MCF 10A (cell line): Measurements from ENCODE around the gene RGS3. TPM values are rescaled to one million over a fixed set of nuclear protein-coding genes. Genes with fewer than 3 reads are reported as not detected.

ENCODE experiments used
- BruUV-seq: library from RNA; stranded (reverse); fragments of 400-500 nt; replicated peaks from 2 replicates; lab custom pipeline; 2021; lab: Mats Ljungman, UMichigan
- CTCF ChIA-PET: fragments of 300-600 bp; sonication (Branson Sonifier 250); formaldehyde crosslinking; extraction: SDS; loops from one replicate; lab custom pipeline; 2021; ENCODE audit warnings: antibody characterized with exemption, inconsistent platforms; lab: Yijun Ruan, JAX
- POLR2A ChIA-PET: fragments of 300-600, 350-650 bp; sonication (Branson Sonifier 250); formaldehyde crosslinking; extraction: SDS; loops from one replicate; lab custom pipeline; 2020; ENCODE audit warnings: antibody characterized with exemption, inconsistent platforms; lab: Yijun Ruan, JAX
- DNase-seq: peaks from one replicate; pipeline ENCODE4 v3.0.0-alpha.2; 2018; ENCODE audit not compliant: unreplicated experiment
- H3K27ac Mint-ChIP-seq: one replicate; pipeline ENCODE4 v1.8.0; 2022; ENCODE audit warnings: mild to moderate bottlenecking, low read depth, mixed read lengths; ENCODE audit not compliant: unreplicated experiment
- H3K27me3 Mint-ChIP-seq: one replicate; pipeline ENCODE4 v1.8.0; 2022; ENCODE audit warnings: mixed read lengths; ENCODE audit not compliant: insufficient read depth, unreplicated experiment
- H3K36me3 Mint-ChIP-seq: one replicate; pipeline ENCODE4 v1.8.0; 2022; ENCODE audit warnings: mild to moderate bottlenecking, moderate library complexity, mixed read lengths; ENCODE audit not compliant: insufficient read depth, unreplicated experiment
- H3K4me1 Mint-ChIP-seq: one replicate; pipeline ENCODE4 v1.8.0; 2022; ENCODE audit warnings: mixed read lengths; ENCODE audit not compliant: insufficient read depth, unreplicated experiment
- H3K4me3 Mint-ChIP-seq: one replicate; pipeline ENCODE4 v1.8.0; 2022; ENCODE audit warnings: mild to moderate bottlenecking, moderate library complexity, mixed read lengths; ENCODE audit not compliant: unreplicated experiment
- H3K9me3 Mint-ChIP-seq: one replicate; pipeline ENCODE4 v1.8.0; 2022; ENCODE audit warnings: mixed read lengths; ENCODE audit not compliant: unreplicated experiment
- intact Hi-C: fragments of 100-400 bp; cut with micrococcal nuclease; formaldehyde crosslinking; loops from 2 replicates; pipeline ENCODE4 v1.14.1; 2022
- total RNA-seq: library from RNA; stranded (reverse); gene quantifications from 2 replicates; pipeline ENCODE4 v1.2.3, GENCODE V29; 2022
- TF ChIP-seq, protein P1 (sequence below): fragments of 200-600 bp; IDR thresholded peaks from one replicate; pipeline ENCODE4 v1.8.0; 2022; ENCODE audit warnings: antibody characterized with exemption, mild to moderate bottlenecking; ENCODE audit not compliant: unreplicated experiment

The RGS3 gene
- total RNA-seq, 1 experiment from 2014 or later = 32.1 TPM

DNA sequence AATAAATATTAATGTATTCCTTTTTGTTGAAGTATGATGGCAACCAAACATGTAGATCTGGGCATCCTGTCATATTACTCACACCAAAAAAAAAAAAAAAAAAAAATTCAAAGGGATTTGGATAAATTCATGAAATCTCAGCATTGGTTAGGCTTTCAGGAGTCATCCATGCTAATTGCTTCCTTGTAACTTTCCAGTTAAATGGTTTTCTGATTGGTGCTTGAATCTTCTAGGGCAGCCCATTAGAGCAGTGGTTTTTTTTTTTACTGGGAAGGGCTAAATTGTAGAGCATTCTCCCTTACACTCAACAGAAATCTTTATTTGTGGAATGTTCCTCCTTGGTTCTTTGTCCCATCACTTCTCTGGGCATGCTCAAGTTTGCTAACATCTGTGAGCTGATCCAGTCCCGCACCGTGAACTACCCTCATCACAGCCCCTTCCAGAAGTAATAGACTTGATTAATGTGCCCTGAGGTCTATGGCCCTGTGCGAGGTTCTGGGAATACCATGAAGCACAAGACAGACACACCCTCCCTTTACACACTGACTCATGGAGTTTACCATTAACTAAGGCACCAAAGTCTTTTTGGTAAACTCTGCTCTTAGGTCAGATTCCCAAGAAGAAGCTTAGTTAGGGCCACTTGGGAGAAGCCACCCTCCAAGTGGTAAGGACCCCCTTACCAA is 56.0 kb downstream of the RGS3 start:
- no TSS peak for BruUV-seq
- no peaks in the 10 kb centered on the region for H3K9me3 Mint-ChIP-seq
- no peaks in the 10 kb centered on the region for H3K36me3 Mint-ChIP-seq
- peak; percentile 38 for DNase-seq
- intact Hi-C loops = no loop called here
- ChIA-PET POLR2A (interaction anchor here (0.8 kb wide), 1 partner anchor 34 kb away, joined by 3 read pairs; no protein-coding TSS in a partner anchor), CTCF (no interaction called here)
- no peak overlapping the region for H3K27ac Mint-ChIP-seq
- no peaks in the 10 kb centered on the region for H3K27me3 Mint-ChIP-seq
- TF ChIP-seq, protein P1, sequence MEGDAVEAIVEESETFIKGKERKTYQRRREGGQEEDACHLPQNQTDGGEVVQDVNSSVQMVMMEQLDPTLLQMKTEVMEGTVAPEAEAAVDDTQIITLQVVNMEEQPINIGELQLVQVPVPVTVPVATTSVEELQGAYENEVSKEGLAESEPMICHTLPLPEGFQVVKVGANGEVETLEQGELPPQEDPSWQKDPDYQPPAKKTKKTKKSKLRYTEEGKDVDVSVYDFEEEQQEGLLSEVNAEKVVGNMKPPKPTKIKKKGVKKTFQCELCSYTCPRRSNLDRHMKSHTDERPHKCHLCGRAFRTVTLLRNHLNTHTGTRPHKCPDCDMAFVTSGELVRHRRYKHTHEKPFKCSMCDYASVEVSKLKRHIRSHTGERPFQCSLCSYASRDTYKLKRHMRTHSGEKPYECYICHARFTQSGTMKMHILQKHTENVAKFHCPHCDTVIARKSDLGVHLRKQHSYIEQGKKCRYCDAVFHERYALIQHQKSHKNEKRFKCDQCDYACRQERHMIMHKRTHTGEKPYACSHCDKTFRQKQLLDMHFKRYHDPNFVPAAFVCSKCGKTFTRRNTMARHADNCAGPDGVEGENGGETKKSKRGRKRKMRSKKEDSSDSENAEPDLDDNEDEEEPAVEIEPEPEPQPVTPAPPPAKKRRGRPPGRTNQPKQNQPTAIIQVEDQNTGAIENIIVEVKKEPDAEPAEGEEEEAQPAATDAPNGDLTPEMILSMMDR = no peak
- no peaks in the 10 kb centered on the region for H3K4me1 Mint-ChIP-seq
- no peak overlapping the region for H3K4me3 Mint-ChIP-seq

DNA sequence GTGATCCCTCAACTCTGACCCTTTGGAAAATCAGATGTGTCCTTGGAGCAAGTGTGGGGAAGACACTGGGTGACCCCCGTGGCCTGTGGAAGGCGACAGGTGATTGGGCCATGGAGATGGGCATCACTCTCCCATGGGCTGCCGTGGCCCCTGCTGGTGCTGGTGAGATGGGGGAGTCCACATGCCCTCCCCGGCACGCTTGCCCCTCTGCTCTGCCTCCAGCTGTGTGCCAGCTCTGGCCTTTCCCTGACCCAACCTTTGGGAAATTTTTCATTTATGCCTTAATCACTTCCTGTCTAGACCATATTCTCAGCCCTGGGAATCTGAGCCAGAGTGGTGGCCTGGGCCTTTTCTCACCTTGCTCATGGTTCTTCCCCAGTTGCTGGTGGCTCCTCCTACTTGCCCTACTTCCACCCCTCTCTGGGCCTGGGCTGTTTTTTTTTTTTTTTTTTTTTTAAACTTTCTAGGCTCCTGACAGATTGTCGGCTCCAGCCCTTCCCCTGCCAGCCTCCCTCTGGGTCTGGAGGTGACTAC is 56.6 kb downstream of the RGS3 start:
- no peak overlapping the region for H3K4me3 Mint-ChIP-seq
- no peaks in the 10 kb centered on the region for H3K9me3 Mint-ChIP-seq
- TF ChIP-seq, protein P1 = no peak
- CTCF ChIA-PET = no interaction called here
- BruUV-seq = no TSS peak
- POLR2A ChIA-PET = interaction anchor here (0.8 kb wide), 1 partner anchor 35 kb away, joined by 3 read pairs; no protein-coding TSS in a partner anchor
- no peaks in the 10 kb centered on the region for H3K4me1 Mint-ChIP-seq
- no peaks in the 10 kb centered on the region for H3K27me3 Mint-ChIP-seq
- H3K27ac Mint-ChIP-seq = no peak overlapping the region
- H3K36me3 Mint-ChIP-seq = no peaks in the 10 kb centered on the region
- peak; percentile 44 for DNase-seq
- intact Hi-C loops = no loop called here

DNA sequence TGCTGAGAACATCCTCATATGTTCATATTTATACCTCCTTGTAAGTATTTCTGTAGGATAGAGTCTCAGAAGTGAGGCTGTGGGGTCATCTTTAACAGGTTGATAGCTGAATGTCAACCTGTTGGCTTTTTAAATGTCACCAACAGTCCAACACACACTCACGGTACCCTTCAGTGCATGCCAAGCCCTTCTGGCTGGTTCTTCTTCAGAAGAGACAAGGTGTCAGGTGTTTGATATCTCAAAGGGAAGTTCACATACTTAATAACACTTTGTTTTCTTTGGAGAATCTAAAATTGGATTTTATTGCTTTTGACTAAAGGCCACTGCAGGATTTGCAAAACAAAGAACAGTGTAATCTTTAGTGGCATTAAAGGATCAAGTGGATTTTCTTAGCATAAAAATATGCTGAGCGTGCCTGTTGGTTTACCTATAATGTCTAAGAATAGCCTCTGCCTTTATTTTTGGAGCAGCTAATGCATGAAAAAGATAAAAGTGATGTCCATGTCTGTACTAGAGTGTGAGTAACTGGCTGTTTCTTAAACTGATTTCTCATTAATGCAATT is 58.2 kb downstream of the RGS3 start:
- intact Hi-C loops = no loop called here
- Mint-ChIP-seq H3K4me1 (no peaks in the 10 kb centered on the region), H3K9me3 (no peaks in the 10 kb centered on the region), H3K36me3 (no peaks in the 10 kb centered on the region), H3K4me3 (no peak overlapping the region), H3K27ac (no peak overlapping the region), H3K27me3 (no peaks in the 10 kb centered on the region)
- TF ChIP-seq, protein P1 = no peak
- DNase-seq = no peak
- no TSS peak for BruUV-seq
- ChIA-PET CTCF (interaction anchor here (1.0 kb wide), 2 partner anchors 71 to 134 kb away, joined by 3 read pairs; no protein-coding TSS in a partner anchor), POLR2A (no interaction called here)

DNA sequence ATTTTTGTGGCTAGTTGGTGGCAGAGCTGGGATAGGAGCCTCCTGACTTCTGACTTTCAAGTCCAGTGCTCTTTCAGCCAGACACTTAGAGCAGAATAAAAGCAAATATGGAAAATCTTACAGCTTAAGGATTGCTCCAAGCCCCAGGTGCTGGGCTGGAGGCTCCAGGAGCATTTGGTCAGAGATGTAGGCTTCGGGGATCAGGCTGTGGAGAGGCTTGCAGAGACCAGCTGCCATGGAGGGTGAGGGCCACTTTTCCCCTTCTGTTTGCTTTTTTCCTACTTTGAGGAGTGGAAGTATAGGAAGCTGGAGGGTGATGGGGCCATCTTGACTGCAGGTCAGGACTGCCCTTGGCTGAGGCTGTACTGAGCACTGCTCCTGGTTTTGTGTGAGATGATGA is 58.9 kb downstream of the RGS3 start:
- no peak overlapping the region for H3K27ac Mint-ChIP-seq
- no peak for DNase-seq
- CTCF ChIA-PET = interaction anchor here (1.0 kb wide), 1 partner anchor 133 kb away, joined by 3 read pairs; no protein-coding TSS in a partner anchor
- no peaks in the 10 kb centered on the region for H3K36me3 Mint-ChIP-seq
- POLR2A ChIA-PET = no interaction called here
- no TSS peak for BruUV-seq
- intact Hi-C loops = no loop called here
- no peak overlapping the region for H3K4me3 Mint-ChIP-seq
- no peaks in the 10 kb centered on the region for H3K4me1 Mint-ChIP-seq
- no peaks in the 10 kb centered on the region for H3K27me3 Mint-ChIP-seq
- H3K9me3 Mint-ChIP-seq = no peaks in the 10 kb centered on the region
- TF ChIP-seq, protein P1 = no peak
